ENCODE measurements around the gene MRPL36.

- TF ChIP-seq CTCF (conservative IDR thresholded peaks at IDR 0.05 in 1 of 2, IDR thresholded peaks at IDR 0.05 in 1 of 2; ENCODE audit: extremely low read depth in 1 of 2, insufficient read depth in 1 of 2, low read depth in 1 of 2, low read length in 2 of 2), result no peak
- TF ChIP-seq EZH2 (IDR thresholded peaks at IDR 0.05; ENCODE audit: borderline replicate concordance, low read length), result no peak
Measured at GRCh38 chr5:1757511-1757910, 42.1 kb downstream of the MRPL36 start.
